Measurements from ENCODE around the gene RARS2.
"Not testable (repeated sequence)": the region's sequence is repeated elsewhere in the genome, so short reads cannot be mapped to it uniquely, and the experiment has no call there.

Gene RARS2

GRCh38 chr6:87589693-87590416 is at the start of gene RARS2, which contains the start of gene ORC3:
Gene RARS2 (minus strand): TSS chr6:87589987. CDS start chr6:87589957, 30 bp downstream.
Gene ORC3 (plus strand): TSS chr6:87590135. CDS start chr6:87590169, 34 bp downstream.
- DNase-seq: peak; percentile 95

- DNase-seq: no peak
Observed at GRCh38 chr6:87639373-87639772, 49.6 kb upstream of the RARS2 start.

GRCh38 chr6:87637106-87637505 is 47.3 kb upstream of the RARS2 start:
- DNase-seq: no peak

GRCh38 chr6:87636315-87636714 is 46.5 kb upstream of the RARS2 start:
- DNase-seq: no peak

GRCh38 chr6:87633851-87634250 is 44.1 kb upstream of the RARS2 start:
- no peak for DNase-seq

GRCh38 chr6:87630746-87631145 is 41.0 kb upstream of the RARS2 start:
- DNase-seq: no peak

GRCh38 chr6:87628881-87629280 is 39.1 kb upstream of the RARS2 start:
- no peak for DNase-seq

GRCh38 chr6:87628424-87628823 is 38.6 kb upstream of the RARS2 start:
- DNase-seq: no peak

- DNase-seq: no peak
Observed at GRCh38 chr6:87623248-87623647, 33.5 kb upstream of the RARS2 start.

GRCh38 chr6:87618531-87618930 is 28.7 kb upstream of the RARS2 start:
- no peak for DNase-seq

GRCh38 chr6:87617405-87617804 is 27.6 kb upstream of the RARS2 start:
- no peak for DNase-seq

GRCh38 chr6:87613018-87613417 is 23.2 kb upstream of the RARS2 start:
- not testable (repeated sequence) for DNase-seq

GRCh38 chr6:87608802-87609201 is 19.0 kb upstream of the RARS2 start:
- no peak for DNase-seq

- no peak for DNase-seq
Observed at GRCh38 chr6:87606199-87606598, 16.4 kb upstream of the RARS2 start.

- no peak for DNase-seq
Observed at GRCh38 chr6:87600576-87600975, 10.8 kb upstream of the RARS2 start.

- no peak for DNase-seq
Observed at GRCh38 chr6:87590990-87591389, 1.2 kb upstream of the RARS2 start.

GRCh38 chr6:87590417-87590880 is 662 bp upstream of the RARS2 start:
- no peak for DNase-seq

- peak; percentile 5 for DNase-seq
Observed at GRCh38 chr6:87588756-87589407, 905 bp downstream of the RARS2 start.

- DNase-seq: no peak
Observed at GRCh38 chr6:87586371-87587077, 3.3 kb downstream of the RARS2 start.

GRCh38 chr6:87583822-87584221 is 6.0 kb downstream of the RARS2 start:
- DNase-seq: no peak

- no peak for DNase-seq
Observed at GRCh38 chr6:87575423-87575822, 14.4 kb downstream of the RARS2 start.

- DNase-seq: no peak
Observed at GRCh38 chr6:87574237-87574804, 15.5 kb downstream of the RARS2 start.

- no peak for DNase-seq
Observed at GRCh38 chr6:87573307-87574024, 16.3 kb downstream of the RARS2 start.

All from NCI-H82 (cell line).